ENCODE results near the gene RBMXL3. TPM values are rescaled to one million over a fixed set of nuclear protein-coding genes. Genes with fewer than 3 reads are reported as not detected.

RBMXL3 gene
- total and polyA plus RNA-seq, 10 of the 15 experiments (the other 5 are each of a cell fraction or from before 2014, with no cell fraction given) = not detected

DNA sequence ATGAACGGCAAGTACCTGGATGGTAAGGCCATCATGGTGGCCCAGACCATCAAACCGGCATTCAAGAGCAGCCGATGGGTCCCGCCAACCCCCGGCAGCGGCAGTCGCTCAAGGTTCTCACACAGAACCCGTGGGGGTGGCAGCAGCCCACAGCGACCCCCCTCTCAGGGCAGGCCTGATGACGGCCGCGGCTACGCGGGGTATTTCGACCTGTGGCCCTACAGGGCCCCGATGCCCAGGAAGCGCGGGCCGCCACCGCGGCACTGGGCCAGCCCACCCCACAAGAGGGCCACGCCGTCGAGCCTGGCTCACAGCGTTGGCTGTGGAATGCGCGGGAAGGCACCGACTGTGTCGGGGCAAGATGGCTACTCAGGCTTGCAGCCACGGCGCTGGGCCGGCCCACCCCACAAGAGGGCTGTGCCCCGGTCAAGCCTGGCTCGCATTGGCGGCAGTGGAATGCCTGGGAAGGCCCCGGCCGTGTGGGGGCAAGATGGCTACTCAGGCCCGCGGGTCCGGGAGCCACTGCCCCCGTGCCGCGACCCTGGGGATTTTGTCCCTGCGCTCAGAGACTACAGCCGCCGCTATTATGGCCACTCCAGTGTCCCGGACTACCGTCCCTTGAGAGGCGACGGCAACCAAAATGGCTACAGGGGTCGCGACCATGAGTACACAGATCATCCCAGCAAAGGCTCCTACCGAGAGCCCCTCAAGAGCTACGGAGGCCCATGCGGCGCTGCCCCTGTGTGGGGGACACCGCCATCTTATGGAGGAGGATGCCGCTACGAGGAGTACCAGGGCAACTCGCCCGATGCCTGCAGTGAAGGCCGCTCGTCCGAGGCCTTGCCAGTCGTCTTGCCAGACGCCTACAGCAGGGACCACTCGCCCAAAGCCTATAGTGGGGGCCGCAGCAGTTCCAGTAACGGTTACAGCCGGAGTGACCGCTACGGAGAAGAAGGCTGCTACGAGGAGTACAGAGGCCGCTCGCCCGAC, 731 bp downstream of the RBMXL3 start:
- Histone ChIP-seq H3K4me1 (ENCODE audit: control insufficient read depth, insufficient read depth, low read length) (no peaks in the 10 kb centered on the region), H3K9me3 (replicated peaks; ENCODE audit: control insufficient read depth, insufficient read depth, low read length) (no peaks in the 10 kb centered on the region; the same call in 2 of the 3 replicates), H3K79me2 (ENCODE audit: control insufficient read depth, insufficient read depth, low read length) (no peaks in the 10 kb centered on the region), H4K20me1 (ENCODE audit: control insufficient read depth, insufficient read depth) (no peaks in the 10 kb centered on the region), H3K27ac (ENCODE audit: control insufficient read depth, insufficient read depth) (no peak overlapping the region), H3K27me3 (replicated peaks in 1 of 2; ENCODE audit: control insufficient read depth in 2 of 2, insufficient read depth in 2 of 2, low read length in 1 of 2) (no peaks in the 10 kb centered on the region), H2AFZ (ENCODE audit: control insufficient read depth, low read depth, low read length) (no peak overlapping the region), H3K4me3 (no peak overlapping the region), H3K9ac (ENCODE audit: control insufficient read depth, insufficient read depth, low read length) (no peak overlapping the region), H3K36me3 (ENCODE audit: control insufficient read depth in 2 of 2, insufficient read depth in 2 of 2, low read length in 1 of 2) (no peaks in the 10 kb centered on the region), H3K4me2 (ENCODE audit: control insufficient read depth, insufficient read depth) (no peak overlapping the region)
- ATAC-seq (no peak), FAIRE-seq (no peak), DNase-seq (ENCODE audit: low read depth, low spot score) (no peak)
- WGBS (ENCODE audit: insufficient coverage, insufficient replicate concordance, low lambda C conversion rate, missing lambda C conversion rate) = 84% methylated on average over 70 of the region's 76 CpGs
- POLR2A ChIA-PET = no interaction called here
- RAD21 ChIA-PET (ENCODE audit: unreplicated experiment) = no interaction called here
- in situ Hi-C loops (cut with MboI) (no loop called here), intact Hi-C loops (cut with micrococcal nuclease; ENCODE audit: unreplicated experiment) (no loop called here)
- SMC1A ChIA-PET (ENCODE audit: uncharacterized antibody, unreplicated experiment) = no interaction called here
- CTCF ChIA-PET = no interaction called here
- no TSS peak for BruUV-seq (replicated peaks)
- TF ChIP-seq, protein P1, sequence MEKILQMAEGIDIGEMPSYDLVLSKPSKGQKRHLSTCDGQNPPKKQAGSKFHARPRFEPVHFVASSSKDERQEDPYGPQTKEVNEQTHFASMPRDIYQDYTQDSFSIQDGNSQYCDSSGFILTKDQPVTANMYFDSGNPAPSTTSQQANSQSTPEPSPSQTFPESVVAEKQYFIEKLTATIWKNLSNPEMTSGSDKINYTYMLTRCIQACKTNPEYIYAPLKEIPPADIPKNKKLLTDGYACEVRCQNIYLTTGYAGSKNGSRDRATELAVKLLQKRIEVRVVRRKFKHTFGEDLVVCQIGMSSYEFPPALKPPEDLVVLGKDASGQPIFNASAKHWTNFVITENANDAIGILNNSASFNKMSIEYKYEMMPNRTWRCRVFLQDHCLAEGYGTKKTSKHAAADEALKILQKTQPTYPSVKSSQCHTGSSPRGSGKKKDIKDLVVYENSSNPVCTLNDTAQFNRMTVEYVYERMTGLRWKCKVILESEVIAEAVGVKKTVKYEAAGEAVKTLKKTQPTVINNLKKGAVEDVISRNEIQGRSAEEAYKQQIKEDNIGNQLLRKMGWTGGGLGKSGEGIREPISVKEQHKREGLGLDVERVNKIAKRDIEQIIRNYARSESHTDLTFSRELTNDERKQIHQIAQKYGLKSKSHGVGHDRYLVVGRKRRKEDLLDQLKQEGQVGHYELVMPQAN (conservative IDR thresholded peaks at IDR 0.05) = no peak
- TF ChIP-seq KDM1A (IDR thresholded peaks at IDR 0.05; ENCODE audit: borderline replicate concordance) (no peak), TCF12 (IDR thresholded peaks at IDR 0.05; ENCODE audit: low read depth, low read length) (no peak), SUPT20H (IDR thresholded peaks at IDR 0.05; ENCODE audit: borderline replicate concordance, control insufficient read depth, low read depth, low read length) (no peak), ZNF384 (IDR thresholded peaks at IDR 0.05; ENCODE audit: borderline replicate concordance, low read depth, low read length) (no peak), NFXL1 (IDR thresholded peaks at IDR 0.05; ENCODE audit: borderline replicate concordance) (no peak), CREM (IDR thresholded peaks at IDR 0.05; ENCODE audit: low read depth) (no peak), POLR2AphosphoS2 (IDR thresholded peaks at IDR 0.05; ENCODE audit: low read depth, low read length) (no peak), MEF2A (IDR thresholded peaks at IDR 0.05; ENCODE audit: insufficient read depth, low read depth, low read length) (no peak)
- TF ChIP-seq, protein P2, sequence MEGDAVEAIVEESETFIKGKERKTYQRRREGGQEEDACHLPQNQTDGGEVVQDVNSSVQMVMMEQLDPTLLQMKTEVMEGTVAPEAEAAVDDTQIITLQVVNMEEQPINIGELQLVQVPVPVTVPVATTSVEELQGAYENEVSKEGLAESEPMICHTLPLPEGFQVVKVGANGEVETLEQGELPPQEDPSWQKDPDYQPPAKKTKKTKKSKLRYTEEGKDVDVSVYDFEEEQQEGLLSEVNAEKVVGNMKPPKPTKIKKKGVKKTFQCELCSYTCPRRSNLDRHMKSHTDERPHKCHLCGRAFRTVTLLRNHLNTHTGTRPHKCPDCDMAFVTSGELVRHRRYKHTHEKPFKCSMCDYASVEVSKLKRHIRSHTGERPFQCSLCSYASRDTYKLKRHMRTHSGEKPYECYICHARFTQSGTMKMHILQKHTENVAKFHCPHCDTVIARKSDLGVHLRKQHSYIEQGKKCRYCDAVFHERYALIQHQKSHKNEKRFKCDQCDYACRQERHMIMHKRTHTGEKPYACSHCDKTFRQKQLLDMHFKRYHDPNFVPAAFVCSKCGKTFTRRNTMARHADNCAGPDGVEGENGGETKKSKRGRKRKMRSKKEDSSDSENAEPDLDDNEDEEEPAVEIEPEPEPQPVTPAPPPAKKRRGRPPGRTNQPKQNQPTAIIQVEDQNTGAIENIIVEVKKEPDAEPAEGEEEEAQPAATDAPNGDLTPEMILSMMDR (IDR thresholded peaks at IDR 0.05 in 2 of 3, conservative IDR thresholded peaks at IDR 0.05 in 1 of 3; ENCODE audit: control insufficient read depth in 2 of 3, extremely low read depth in 1 of 3, insufficient read depth in 1 of 3, low read depth in 3 of 3, low read length in 3 of 3) = no peak
- TF ChIP-seq, protein P3, sequence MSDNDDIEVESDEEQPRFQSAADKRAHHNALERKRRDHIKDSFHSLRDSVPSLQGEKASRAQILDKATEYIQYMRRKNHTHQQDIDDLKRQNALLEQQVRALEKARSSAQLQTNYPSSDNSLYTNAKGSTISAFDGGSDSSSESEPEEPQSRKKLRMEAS (IDR thresholded peaks at IDR 0.05; ENCODE audit: low read depth, low read length) = no peak
- TF ChIP-seq, protein P4, sequence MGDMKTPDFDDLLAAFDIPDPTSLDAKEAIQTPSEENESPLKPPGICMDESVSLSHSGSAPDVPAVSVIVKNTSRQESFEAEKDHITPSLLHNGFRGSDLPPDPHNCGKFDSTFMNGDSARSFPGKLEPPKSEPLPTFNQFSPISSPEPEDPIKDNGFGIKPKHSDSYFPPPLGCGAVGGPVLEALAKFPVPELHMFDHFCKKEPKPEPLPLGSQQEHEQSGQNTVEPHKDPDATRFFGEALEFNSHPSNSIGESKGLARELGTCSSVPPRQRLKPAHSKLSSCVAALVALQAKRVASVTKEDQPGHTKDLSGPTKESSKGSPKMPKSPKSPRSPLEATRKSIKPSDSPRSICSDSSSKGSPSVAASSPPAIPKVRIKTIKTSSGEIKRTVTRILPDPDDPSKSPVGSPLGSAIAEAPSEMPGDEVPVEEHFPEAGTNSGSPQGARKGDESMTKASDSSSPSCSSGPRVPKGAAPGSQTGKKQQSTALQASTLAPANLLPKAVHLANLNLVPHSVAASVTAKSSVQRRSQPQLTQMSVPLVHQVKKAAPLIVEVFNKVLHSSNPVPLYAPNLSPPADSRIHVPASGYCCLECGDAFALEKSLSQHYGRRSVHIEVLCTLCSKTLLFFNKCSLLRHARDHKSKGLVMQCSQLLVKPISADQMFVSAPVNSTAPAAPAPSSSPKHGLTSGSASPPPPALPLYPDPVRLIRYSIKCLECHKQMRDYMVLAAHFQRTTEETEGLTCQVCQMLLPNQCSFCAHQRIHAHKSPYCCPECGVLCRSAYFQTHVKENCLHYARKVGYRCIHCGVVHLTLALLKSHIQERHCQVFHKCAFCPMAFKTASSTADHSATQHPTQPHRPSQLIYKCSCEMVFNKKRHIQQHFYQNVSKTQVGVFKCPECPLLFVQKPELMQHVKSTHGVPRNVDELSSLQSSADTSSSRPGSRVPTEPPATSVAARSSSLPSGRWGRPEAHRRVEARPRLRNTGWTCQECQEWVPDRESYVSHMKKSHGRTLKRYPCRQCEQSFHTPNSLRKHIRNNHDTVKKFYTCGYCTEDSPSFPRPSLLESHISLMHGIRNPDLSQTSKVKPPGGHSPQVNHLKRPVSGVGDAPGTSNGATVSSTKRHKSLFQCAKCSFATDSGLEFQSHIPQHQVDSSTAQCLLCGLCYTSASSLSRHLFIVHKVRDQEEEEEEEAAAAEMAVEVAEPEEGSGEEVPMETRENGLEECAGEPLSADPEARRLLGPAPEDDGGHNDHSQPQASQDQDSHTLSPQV (IDR thresholded peaks at IDR 0.05) = no peak

Data from GM12878 (cell line).